GM18907 (cell line): ENCODE measurements around the gene OR52E1.

ENCODE experiments used
- ATAC-seq: cut with Tn5 transposase; IDR thresholded peaks from one replicate; pipeline ENCODE4 v1.9.1; 2021; ENCODE audit warnings: mild to moderate bottlenecking, moderate library complexity; ENCODE audit not compliant: unreplicated experiment

The OR52E1 gene

GRCh38 chr11:5107285-5107684 lies 37.9 kb downstream of the OR52E1 start:
- no peak for ATAC-seq

GRCh38 chr11:5115339-5115738 lies 46.0 kb downstream of the OR52E1 start:
- ATAC-seq = no peak

- no peak for ATAC-seq
Measured at GRCh38 chr11:5117588-5117987, 48.2 kb downstream of the OR52E1 start.

- no peak for ATAC-seq
Measured at GRCh38 chr11:5118893-5119292, 49.5 kb downstream of the OR52E1 start.
